B cell (primary cell): ENCODE data around the gene RNF40. TPM values are rescaled to one million over a fixed set of nuclear protein-coding genes. Genes with fewer than 3 reads are reported as not detected.
"Not testable (repeated sequence)": the region's sequence is repeated elsewhere in the genome, so short reads cannot be mapped to it uniquely, and the experiment has no call there.

Experiments
- ATAC-seq: fragments of 200-7000 bp; cut with Tn5 transposase; one replicate; pipeline ENCODE4 v1.10.0; 2021; ENCODE audit warnings: low read depth, mild to moderate bottlenecking, moderate number of reproducible peaks, moderate library complexity
- CTCF ChIA-PET: fragments of 350-600 bp; sonication (Branson Sonifier 250); formaldehyde crosslinking; loops from one replicate; lab custom pipeline; 2021; ENCODE audit warnings: antibody characterized with exemption, inconsistent platforms; lab: Charles Lee
- POLR2A ChIA-PET: fragments of 350-600 bp; sonication (Branson Sonifier 250); formaldehyde crosslinking; loops from one replicate; lab custom pipeline; 2021; ENCODE audit warnings: antibody characterized with exemption; lab: Charles Lee
- DNase-seq: peaks from one replicate; pipeline ENCODE4 v3.0.0; 2013
- H2AFZ ChIP-seq: 2 replicates; pipeline ENCODE4 v1.6.1; 2012; ENCODE audit warnings: mild to moderate bottlenecking, low read depth, low read length; ENCODE audit not compliant: insufficient read depth, poor library complexity, severe bottlenecking
- H3K27ac ChIP-seq, 2 donors: 1 replicate in 1 of 2; 2 replicates in 1 of 2; pipeline ENCODE4 v1.5.1; 2012 to 2013; ENCODE audit warnings: low read length in 2 of 2, mild to moderate bottlenecking in 2 of 2, moderate library complexity in 1 of 2
- H3K27me3 ChIP-seq, 4 experiments: fragments of 200-600 bp in 1 of 4; sonication (generic) in 1 of 4; replicated peaks in 1 of 4; 1 replicate in 2 of 4; 2 replicates in 2 of 4; pipeline versions ENCODE4 v1.6.1 to v1.7.0; 2013 to 2016; ENCODE audit warnings: low read length in 3 of 4, mild to moderate bottlenecking in 2 of 4, mixed read lengths in 1 of 4, moderate library complexity in 1 of 4; ENCODE audit not compliant: insufficient read depth in 4 of 4, control insufficient read depth in 3 of 4; ENCODE audit errors: control extremely low read depth in 1 of 4
- H3K36me3 ChIP-seq, 2 experiments: replicated peaks in 1 of 2; 1 replicate in 1 of 2; 2 replicates in 1 of 2; pipeline versions ENCODE4 v1.6.1 to v1.7.1; 2013; ENCODE audit warnings: low read length in 1 of 2; ENCODE audit not compliant: insufficient read depth in 2 of 2, control insufficient read depth in 1 of 2; ENCODE audit errors: control extremely low read depth in 1 of 2, extremely low read depth in 1 of 2
- H3K4me1 ChIP-seq, 2 donors: fragments of 200-600 bp in 1 of 2; sonication (generic) in 1 of 2; 1 replicate in 1 of 2; 2 replicates in 1 of 2; pipeline versions ENCODE4 v1.5.1 to v1.6.1; 2013 to 2017; ENCODE audit warnings: low read length in 2 of 2; ENCODE audit not compliant: control insufficient read depth in 2 of 2, insufficient read depth in 2 of 2
- H3K4me2 ChIP-seq: replicated peaks from 2 replicates; pipeline ENCODE3; 2012; ENCODE audit warnings: mild to moderate bottlenecking, low read depth, low read length; ENCODE audit not compliant: poor library complexity, severe bottlenecking
- H3K4me3 ChIP-seq, 5 experiments: fragments of 200-600 bp in 1 of 5; sonication (generic) in 1 of 5; 1 replicate in 3 of 5; 2 replicates in 2 of 5; pipeline versions ENCODE4 v1.5.1 to v1.7.0; 2011 to 2016; ENCODE audit warnings: low read length in 4 of 5, mild to moderate bottlenecking in 4 of 5, low read depth in 2 of 5, control low read depth in 1 of 5, moderate library complexity in 1 of 5; ENCODE audit not compliant: insufficient read depth in 1 of 5; ENCODE audit errors: control extremely low read depth in 1 of 5, extremely low read depth in 1 of 5
- H3K79me2 ChIP-seq: fragments of 200-600 bp; sonication (generic); one replicate; pipeline ENCODE4 v1.6.0; 2016; ENCODE audit warnings: low read length; ENCODE audit not compliant: control insufficient read depth, insufficient read depth
- H3K9ac ChIP-seq: fragments of 200-600 bp; sonication (generic); 2 replicates; pipeline ENCODE4 v1.6.1; 2017; ENCODE audit warnings: mild to moderate bottlenecking, low read length, moderate library complexity
- H3K9me3 ChIP-seq, 3 donors: one replicate each; pipeline versions ENCODE4 v1.6.1 to v1.7.1; 2013; ENCODE audit warnings: low read length in 2 of 3; ENCODE audit not compliant: control insufficient read depth in 2 of 3, insufficient read depth in 1 of 3; ENCODE audit errors: control extremely low read depth in 1 of 3
- H4K20me1 ChIP-seq: 2 replicates; pipeline ENCODE4 v1.6.0; 2012; ENCODE audit warnings: mild to moderate bottlenecking, low read length; ENCODE audit not compliant: insufficient read depth, control insufficient read depth, poor library complexity, severe bottlenecking
- H3K27ac Mint-ChIP-seq: one replicate; pipeline ENCODE4 v1.8.0; 2021; ENCODE audit warnings: mixed read lengths
- H3K27me3 Mint-ChIP-seq: one replicate; pipeline ENCODE4 v1.8.0; 2021; ENCODE audit warnings: mixed read lengths
- H3K4me1 Mint-ChIP-seq: one replicate; pipeline ENCODE4 v1.8.0; 2021; ENCODE audit warnings: mixed read lengths
- H3K4me3 Mint-ChIP-seq: one replicate; pipeline ENCODE4 v1.8.0; 2021; ENCODE audit warnings: mixed read lengths
- H3K9me3 Mint-ChIP-seq: one replicate; pipeline ENCODE4 v1.8.0; 2022; ENCODE audit warnings: mixed read lengths; ENCODE audit not compliant: insufficient read depth
- EZH2 ChIP-seq: IDR thresholded peaks from 2 replicates; pipeline ENCODE4 v1.6.1; 2012; ENCODE audit warnings: borderline replicate concordance, low read depth, mild to moderate bottlenecking, moderate library complexity, low read length; ENCODE audit not compliant: insufficient read depth, poor library complexity, severe bottlenecking
- WGBS: methylation state at CpG from one replicate; pipeline ENCODE4 v1.1.5; 2013; ENCODE audit warnings: missing lambda C conversion rate; ENCODE audit not compliant: insufficient coverage; 5-methylcytosine and 5-hydroxymethylcytosine counted together
- intact Hi-C: fragments of 100-400 bp; cut with micrococcal nuclease; formaldehyde crosslinking; loops from one replicate; pipeline ENCODE4 v1.10.0; 2022
- polyA plus RNA-seq: library from polyadenylated mRNA; depleted of rRNA; stranded (reverse); fragments of >200 nt; gene quantifications from 2 replicates; pipeline ENCODE4 v1.2.3, GENCODE V29; 2012
- total RNA-seq, 2 donors: library from RNA; stranded (reverse); fragments of 120-200 nt in 1 of 2; gene quantifications; 1 replicate in 1 of 2; 2 replicates in 1 of 2; pipeline versions ENCODE4 v1.2.3 to v1.2.4, GENCODE V29; 2013 to 2022
- TF ChIP-seq, protein P1 (sequence below): fragments of 200-600 bp; IDR thresholded peaks from one replicate; pipeline ENCODE4 v1.8.0; 2022; ENCODE audit warnings: antibody characterized with exemption, mild to moderate bottlenecking

RNF40 gene
- total and polyA plus RNA-seq, 2 donors (not counting 1 experiment from before 2014, with no cell fraction given), result 41.8 to 121 TPM

GRCh38 chr16:30809675-30810074, 47.6 kb downstream of the RNF40 start:
- peaks cover 28% of the 10 kb centered on the region for H3K4me1 Mint-ChIP-seq
- H3K9me3 ChIP-seq, H3K4me3 Mint-ChIP-seq, DNase-seq, ATAC-seq, CTCF ChIA-PET, H3K79me2 ChIP-seq, H3K36me3 ChIP-seq, H3K27ac Mint-ChIP-seq, H3K27ac ChIP-seq, H3K9me3 Mint-ChIP-seq, H3K9ac ChIP-seq, POLR2A ChIA-PET, H3K27me3 Mint-ChIP-seq, H2AFZ ChIP-seq, H4K20me1 ChIP-seq, H3K4me2 ChIP-seq, H3K4me3 ChIP-seq, H3K27me3 ChIP-seq: not testable (repeated sequence)
- WGBS, result 77% methylated on average over 3 of the region's 5 CpGs
- intact Hi-C loops, result loop anchor here (5.0 kb wide), 1 partner anchor 93 kb away; no protein-coding TSS in a partner anchor
- H3K4me1 ChIP-seq, result peaks cover 17 to 30% of the 10 kb centered on the region in 2 donors

DNA sequence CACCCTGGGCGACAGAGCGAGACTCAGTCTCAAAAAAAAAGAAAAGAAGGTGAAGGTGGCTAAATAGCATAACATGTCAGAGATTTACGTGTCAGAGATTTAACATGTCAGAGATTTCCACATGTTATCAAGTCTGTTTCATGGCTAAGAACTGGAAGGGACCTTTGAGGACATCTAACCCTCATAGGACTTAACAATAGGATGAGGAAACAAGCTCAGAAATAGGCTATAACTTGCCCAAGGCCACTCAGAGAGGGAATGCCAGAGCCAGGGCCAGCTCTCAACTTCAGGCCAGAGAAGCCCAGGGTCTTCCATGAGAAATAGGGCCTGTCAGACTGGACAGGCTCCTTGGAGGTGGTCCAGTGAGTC, 51.7 kb downstream of the RNF40 start:
- intact Hi-C loops, result loop anchor here (1.0 to 5.0 kb wide), 8 partner anchors 9 to 156 kb away; partner anchors contain the start of genes CFAP119, FBRS, PHKG2 and RNF40
- ATAC-seq (no peak), DNase-seq (no peak)
- peaks cover 3% of the 10 kb centered on the region for H3K27me3 Mint-ChIP-seq
- H3K27ac ChIP-seq, result peak overlapping the region; percentile 65 to 69
- peaks cover 0 to 3% (median 0%) of the 10 kb centered on the region in 3 donors for H3K9me3 ChIP-seq
- H3K79me2 ChIP-seq, result no peaks in the 10 kb centered on the region
- no peaks in the 10 kb centered on the region for H3K9me3 Mint-ChIP-seq
- peak overlapping the region; percentile 85 for H3K27ac Mint-ChIP-seq
- WGBS, result 94% methylated on average over 3 of the region's 3 CpGs
- no peaks in the 10 kb centered on the region for H4K20me1 ChIP-seq
- H3K4me1 Mint-ChIP-seq, result peaks cover 16% of the 10 kb centered on the region
- H3K4me1 ChIP-seq, result peaks cover 9 to 15% of the 10 kb centered on the region in 2 donors
- H3K4me3 Mint-ChIP-seq, result peak overlapping the region; percentile 88
- H3K4me3 ChIP-seq, result peak overlapping the region; percentile 42 to 66 (median 57)
- H3K36me3 ChIP-seq, result no peaks in the 10 kb centered on the region
- H3K27me3 ChIP-seq, result no peaks in the 10 kb centered on the region
- POLR2A ChIA-PET, result interaction anchor here (0.9 to 1.4 kb wide), 2 partner anchors 66 to 253 kb away, joined by 3 read pairs; partner anchors contain the start of gene PHKG2
- CTCF ChIA-PET, result interaction anchor here (0.6 to 2.7 kb wide), 10 partner anchors 8 to 186 kb away, joined by 3 to 13 read pairs (median 4); partner anchors contain the start of gene CFAP119
- TF ChIP-seq EZH2, result no peak
- TF ChIP-seq, protein P1, sequence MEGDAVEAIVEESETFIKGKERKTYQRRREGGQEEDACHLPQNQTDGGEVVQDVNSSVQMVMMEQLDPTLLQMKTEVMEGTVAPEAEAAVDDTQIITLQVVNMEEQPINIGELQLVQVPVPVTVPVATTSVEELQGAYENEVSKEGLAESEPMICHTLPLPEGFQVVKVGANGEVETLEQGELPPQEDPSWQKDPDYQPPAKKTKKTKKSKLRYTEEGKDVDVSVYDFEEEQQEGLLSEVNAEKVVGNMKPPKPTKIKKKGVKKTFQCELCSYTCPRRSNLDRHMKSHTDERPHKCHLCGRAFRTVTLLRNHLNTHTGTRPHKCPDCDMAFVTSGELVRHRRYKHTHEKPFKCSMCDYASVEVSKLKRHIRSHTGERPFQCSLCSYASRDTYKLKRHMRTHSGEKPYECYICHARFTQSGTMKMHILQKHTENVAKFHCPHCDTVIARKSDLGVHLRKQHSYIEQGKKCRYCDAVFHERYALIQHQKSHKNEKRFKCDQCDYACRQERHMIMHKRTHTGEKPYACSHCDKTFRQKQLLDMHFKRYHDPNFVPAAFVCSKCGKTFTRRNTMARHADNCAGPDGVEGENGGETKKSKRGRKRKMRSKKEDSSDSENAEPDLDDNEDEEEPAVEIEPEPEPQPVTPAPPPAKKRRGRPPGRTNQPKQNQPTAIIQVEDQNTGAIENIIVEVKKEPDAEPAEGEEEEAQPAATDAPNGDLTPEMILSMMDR, result no peak
- peak overlapping the region; percentile 71 for H3K9ac ChIP-seq
- H2AFZ ChIP-seq, result peak overlapping the region; percentile 98
- peak overlapping the region; percentile 92 for H3K4me2 ChIP-seq
